Pulmonary artery endothelial cell (primary cell): ENCODE data around the gene SDC1. TPM values are rescaled to one million over a fixed set of nuclear protein-coding genes. Genes with fewer than 3 reads are reported as not detected.

Source experiments
- DNase-seq: peaks from one replicate; pipeline ENCODE4 v3.0.0-alpha.2; 2011; ENCODE audit warnings: low read depth, low spot score
- total RNA-seq: library from RNA; depleted of rRNA; stranded (reverse); fragments of >200 nt; gene quantifications from 2 replicates; pipeline ENCODE4 v1.2.3, GENCODE V29; 2014

SDC1 gene
- total RNA-seq, 1 donor from 2014 or later = 2.3 TPM

DNA sequence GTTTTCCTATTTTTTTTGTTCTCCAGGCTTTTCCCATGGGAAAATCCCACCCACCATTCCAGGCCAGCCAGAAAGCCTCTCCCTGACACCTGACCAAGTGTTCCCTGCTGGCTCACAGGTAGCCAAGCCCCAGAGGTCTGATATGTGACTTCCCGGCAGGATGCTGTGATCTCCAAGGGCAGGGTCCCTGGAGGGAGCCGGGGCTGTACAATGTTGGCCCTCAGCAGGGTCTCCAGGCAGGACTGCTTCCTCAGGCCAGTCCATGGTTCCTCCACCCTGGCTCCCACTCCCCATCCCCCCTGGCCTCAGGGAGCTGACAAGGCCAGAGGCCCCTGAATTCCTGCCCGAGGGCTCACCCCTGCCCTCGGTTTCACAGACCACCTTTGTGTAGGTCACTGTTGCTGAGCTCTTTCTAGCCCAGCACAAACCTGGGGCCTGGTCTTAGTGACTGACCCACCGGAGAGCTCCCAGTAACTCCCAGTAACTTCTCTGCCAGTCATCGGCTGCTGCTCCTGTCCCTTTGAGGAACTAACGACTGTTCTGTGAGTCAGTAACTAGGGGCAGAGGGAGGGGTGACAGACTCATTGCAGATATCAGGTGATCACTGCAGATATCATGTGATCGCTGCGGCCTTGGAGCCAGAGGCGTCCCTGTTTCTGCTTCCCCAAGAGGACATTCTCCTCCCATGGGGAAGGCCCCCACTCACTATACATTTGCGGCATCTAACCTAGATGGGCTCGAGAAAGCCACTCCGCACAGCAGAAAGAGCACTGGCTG lies 38.7 kb downstream of the SDC1 start:
- DNase-seq = no peak

DNA sequence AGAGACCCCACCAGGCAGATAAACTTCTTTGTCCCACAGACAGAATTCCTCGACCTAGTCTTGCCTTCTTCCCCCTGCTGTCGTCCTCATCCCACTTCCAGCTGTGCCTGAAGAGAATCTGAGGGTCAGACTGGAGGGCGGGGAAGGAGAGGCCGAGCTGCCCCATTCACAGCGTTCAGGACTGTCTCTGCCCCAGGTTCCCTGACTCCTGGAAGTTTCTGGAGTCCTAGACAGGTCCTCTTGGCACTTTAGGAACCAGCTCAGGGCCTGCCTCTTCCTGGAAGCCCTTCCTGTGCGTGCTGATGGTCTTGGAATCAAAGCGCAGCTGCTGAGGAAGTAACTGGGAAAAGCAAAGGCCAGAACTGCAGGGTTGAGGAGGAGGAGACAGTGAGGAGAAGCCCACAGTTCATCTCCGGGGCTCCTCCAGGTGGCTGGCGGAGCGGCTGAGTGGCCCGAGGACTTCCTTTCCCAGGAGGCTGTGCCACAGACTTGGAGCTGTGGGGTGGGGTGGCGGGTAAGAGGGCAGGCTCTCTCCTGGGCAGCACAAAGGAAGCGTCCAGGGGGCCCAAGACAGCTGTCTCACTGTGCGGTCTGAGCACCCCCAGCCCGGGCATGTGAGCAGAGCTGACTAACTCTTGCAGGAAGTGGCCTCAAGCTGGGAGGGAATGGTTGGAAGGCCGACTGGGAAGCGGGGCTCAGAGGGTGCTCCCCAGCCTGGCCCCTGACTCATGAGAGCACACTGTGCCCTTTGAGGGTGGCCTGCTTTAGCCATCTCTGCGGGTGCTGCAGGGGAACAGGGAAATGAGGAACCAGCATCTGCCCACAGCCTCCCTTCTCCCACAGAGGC lies 39.5 kb downstream of the SDC1 start:
- DNase-seq = no peak

GRCh38 chr2:20184067-20184938 lies 40.6 kb downstream of the SDC1 start:
- DNase-seq = no peak

- DNase-seq = no peak
These were observed 41.6 kb downstream of the SDC1 start for GRCh38 chr2:20183373-20183772.

GRCh38 chr2:20182241-20182931 lies 42.5 kb downstream of the SDC1 start:
- DNase-seq = no peak

DNA sequence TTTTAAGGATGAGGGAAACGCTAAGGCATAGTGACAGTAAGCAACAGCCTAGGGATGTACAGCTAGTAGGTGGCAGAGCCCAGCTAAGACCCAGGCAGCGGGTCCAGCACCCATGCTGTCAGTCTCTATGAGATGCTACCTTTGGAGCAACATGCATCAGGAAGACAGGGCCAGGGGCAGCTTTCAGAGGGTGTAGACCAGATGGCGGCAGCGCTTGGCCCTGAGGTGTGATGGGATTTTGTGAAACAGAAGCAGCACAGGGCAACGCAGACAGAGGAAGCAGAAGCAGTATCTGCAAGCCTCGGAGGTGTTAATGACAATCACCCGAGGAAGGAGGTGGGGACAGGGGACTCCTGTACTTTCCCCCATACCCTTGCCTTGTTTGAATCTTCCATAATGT lies 43.2 kb downstream of the SDC1 start:
- DNase-seq = no peak

GRCh38 chr2:20180676-20181648 lies 44.0 kb downstream of the SDC1 start:
- no peak for DNase-seq

- DNase-seq = no peak
These were observed 45.0 kb downstream of the SDC1 start for GRCh38 chr2:20179755-20180594.

- DNase-seq = no peak
These were observed 45.5 kb downstream of the SDC1 start for GRCh38 chr2:20179466-20179754.

GRCh38 chr2:20178666-20179465 lies 46.1 kb downstream of the SDC1 start:
- no peak for DNase-seq

- DNase-seq = no peak
These were observed 46.7 kb downstream of the SDC1 start for GRCh38 chr2:20178249-20178607.

DNA sequence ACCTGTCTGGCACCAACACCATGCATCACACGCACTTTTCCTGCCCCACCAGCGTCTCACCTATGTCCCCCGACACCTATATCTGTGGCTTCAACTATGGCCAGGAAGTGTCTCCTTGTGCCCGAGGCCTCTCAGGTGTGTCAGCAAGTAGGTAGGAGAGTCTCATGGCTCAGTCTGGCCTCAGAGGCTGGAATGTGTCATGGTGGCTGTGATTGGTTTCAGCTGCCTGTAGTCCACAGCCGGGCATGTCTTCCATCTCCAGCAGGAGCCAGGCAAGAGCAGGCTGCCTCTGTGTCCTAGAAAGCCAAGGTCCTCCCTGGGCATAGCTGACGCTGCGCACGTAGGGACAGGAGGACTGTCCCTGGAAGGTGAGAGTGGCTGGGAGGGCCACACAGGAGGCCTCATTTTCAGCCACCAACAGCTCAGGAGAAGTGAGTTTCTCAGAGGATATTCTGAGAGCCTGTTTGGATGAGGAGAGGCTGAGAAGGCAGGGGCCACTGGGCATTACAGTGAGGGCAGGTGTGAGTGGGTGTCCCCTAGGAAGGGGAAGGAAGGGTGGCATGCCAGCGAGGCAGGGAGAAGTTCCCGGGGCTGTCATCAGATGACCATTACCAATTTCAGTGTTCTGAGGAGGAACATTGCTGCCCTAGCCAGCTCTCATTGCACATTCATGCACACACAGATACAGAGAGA lies 47.2 kb downstream of the SDC1 start:
- no peak for DNase-seq

DNA sequence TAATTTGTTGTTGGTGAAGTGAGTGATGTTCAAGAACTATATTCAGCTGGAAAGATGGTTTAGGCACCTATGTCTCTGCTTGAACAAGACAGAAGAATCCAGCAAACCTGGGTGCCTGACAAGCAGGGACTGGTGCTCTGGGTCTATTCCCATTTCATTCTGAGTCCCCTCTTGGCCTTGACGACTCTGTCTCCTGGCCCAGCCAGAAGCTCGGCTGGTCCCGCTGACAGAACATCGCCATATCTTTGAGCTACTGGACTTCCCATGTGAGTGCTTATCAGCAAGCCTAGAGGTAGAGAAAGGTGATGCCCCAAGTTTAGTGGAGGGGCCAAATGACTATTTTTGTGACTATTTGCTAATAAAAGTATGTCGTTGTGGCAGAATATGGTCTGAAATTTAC lies 48.2 kb downstream of the SDC1 start:
- no peak for DNase-seq

DNA sequence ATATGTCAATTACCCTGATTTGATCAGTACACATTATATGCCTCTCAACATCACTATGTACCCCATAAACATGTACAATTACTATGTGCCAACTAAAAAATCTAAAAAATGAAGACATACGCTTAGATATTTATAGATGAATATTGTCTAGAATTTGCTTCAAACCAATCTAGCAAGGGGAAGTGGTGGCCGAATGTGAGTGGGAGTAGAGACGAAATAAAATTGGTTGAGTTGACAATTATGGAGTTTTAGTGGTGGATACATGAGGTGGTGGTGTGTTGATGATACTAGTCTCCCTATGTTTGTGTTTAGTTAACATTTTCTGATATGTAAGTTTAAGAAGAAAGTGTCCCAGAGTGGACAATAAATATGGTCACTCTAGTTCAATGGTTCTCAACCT lies 49.0 kb downstream of the SDC1 start:
- DNase-seq = no peak

- DNase-seq = no peak
These were observed 49.7 kb downstream of the SDC1 start for GRCh38 chr2:20175267-20175666.

- no peak for DNase-seq
These were observed 50.5 kb downstream of the SDC1 start for GRCh38 chr2:20174410-20174809.

GRCh38 chr2:20173496-20174402 lies 51.2 kb downstream of the SDC1 start:
- no peak for DNase-seq
